MM.1S (cell line): Measurements from ENCODE around the gene TBX22.

Source experiments
- EZH2 ChIP-seq: fragments of 300-600 bp; sonication (generic); optimal IDR thresholded peaks from 2 replicates; pipeline ENCODE3; 2017; ENCODE audit warnings: low read depth, mild to moderate bottlenecking, antibody characterized with exemption, low read length, mixed read lengths
- TF ChIP-seq, protein P1 (sequence below): fragments of 300-600 bp; sonication (generic); IDR thresholded peaks from 2 replicates; pipeline ENCODE4 v1.5.1; 2016; ENCODE audit warnings: antibody characterized with exemption, low read length, mixed read lengths

DNA sequence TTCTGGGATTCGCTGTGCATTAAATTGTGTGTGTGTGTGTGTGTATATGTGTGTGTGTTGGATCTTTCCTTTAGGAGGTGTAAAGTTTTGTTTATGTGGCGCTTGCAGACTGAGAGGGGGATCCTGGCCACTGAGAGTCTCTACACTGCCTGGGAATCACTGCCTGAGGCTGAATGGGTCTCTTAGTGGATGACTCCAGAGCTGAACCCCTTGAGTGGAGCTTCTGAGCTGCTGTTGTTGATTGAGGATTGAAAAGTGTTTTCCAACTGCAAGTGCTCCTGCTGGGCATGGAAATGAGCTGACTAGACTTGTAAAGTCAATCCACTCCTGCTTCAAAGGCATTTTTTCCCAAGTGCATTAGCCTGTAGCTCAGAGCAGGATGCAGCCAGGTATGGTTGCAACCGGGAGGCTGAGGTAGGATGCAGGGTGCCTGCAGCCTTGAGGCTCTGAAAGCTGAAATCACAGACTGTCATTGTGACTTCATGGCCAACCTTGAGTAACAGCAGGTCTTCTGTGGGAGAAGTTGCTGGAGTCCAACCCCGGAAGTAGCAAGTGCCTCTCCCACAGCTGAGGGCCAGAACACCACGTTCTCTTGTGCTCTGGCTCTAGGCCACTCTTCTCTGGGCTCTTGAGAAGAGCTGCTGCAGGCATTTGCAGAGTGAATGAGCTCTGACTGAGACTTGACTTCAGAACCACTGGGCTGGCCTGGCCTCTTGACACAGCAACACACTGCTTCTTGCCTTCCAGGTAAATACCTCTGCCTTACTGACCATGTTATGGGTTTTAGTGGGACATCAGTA lies at the start of gene TBX22:
- TF ChIP-seq, protein P1, sequence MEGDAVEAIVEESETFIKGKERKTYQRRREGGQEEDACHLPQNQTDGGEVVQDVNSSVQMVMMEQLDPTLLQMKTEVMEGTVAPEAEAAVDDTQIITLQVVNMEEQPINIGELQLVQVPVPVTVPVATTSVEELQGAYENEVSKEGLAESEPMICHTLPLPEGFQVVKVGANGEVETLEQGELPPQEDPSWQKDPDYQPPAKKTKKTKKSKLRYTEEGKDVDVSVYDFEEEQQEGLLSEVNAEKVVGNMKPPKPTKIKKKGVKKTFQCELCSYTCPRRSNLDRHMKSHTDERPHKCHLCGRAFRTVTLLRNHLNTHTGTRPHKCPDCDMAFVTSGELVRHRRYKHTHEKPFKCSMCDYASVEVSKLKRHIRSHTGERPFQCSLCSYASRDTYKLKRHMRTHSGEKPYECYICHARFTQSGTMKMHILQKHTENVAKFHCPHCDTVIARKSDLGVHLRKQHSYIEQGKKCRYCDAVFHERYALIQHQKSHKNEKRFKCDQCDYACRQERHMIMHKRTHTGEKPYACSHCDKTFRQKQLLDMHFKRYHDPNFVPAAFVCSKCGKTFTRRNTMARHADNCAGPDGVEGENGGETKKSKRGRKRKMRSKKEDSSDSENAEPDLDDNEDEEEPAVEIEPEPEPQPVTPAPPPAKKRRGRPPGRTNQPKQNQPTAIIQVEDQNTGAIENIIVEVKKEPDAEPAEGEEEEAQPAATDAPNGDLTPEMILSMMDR = no peak
- no peak for TF ChIP-seq EZH2
